GM10248 (cell line): ENCODE data around the gene CCDC127.
"Not testable (repeated sequence)": the region's sequence is repeated elsewhere in the genome, so short reads cannot be mapped to it uniquely, and the experiment has no call there.

Experiments used
- CTCF ChIA-PET: fragments of 300-600 bp; sonication (Branson Sonifier 250); formaldehyde crosslinking; extraction: SDS; loops from one replicate; lab custom pipeline; 2021; ENCODE audit warnings: antibody characterized with exemption; lab: Yijun Ruan, JAX
- POLR2A ChIA-PET: fragments of 350-650 bp; sonication (Branson Sonifier 250); formaldehyde crosslinking; extraction: SDS; loops from one replicate; lab custom pipeline; 2020; ENCODE audit warnings: antibody characterized with exemption; lab: Yijun Ruan, JAX
- DNase-seq: peaks from one replicate; pipeline ENCODE4 v3.0.0; 2012; ENCODE audit errors: extremely low spot score
- TF ChIP-seq, protein P1 (sequence below): IDR thresholded peaks from 2 replicates; pipeline ENCODE4 v1.5.1; 2012; ENCODE audit warnings: mild to moderate bottlenecking, low read depth; ENCODE audit errors: extremely low read depth, missing control alignments, control extremely low read depth

CCDC127 gene

DNA sequence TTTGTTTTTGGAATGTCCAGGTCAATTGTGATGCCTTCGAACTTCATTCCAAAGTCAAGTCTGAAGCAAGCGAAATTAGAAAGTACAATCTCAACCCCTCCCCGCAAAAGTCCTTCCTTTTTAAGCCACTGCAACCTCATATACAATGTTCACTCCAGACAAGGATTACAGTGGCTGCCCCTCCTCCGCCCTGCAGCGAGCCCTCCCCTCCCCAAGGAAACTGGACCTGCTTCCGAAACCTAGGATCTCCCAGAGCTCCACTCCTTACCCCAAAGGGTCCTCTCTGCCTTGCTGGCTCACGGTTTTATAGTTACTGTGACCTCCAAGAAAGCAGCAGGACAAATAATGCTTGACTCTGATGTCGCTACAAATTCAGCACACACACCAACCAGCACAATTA is 16.3 kb downstream of the CCDC127 start:
- POLR2A ChIA-PET: no interaction called here
- CTCF ChIA-PET: interaction anchor here (1.1 kb wide), 1 partner anchor 10 kb away, joined by 3 read pairs; the partner anchor contains the start of gene LRRC14B
- TF ChIP-seq, protein P1, sequence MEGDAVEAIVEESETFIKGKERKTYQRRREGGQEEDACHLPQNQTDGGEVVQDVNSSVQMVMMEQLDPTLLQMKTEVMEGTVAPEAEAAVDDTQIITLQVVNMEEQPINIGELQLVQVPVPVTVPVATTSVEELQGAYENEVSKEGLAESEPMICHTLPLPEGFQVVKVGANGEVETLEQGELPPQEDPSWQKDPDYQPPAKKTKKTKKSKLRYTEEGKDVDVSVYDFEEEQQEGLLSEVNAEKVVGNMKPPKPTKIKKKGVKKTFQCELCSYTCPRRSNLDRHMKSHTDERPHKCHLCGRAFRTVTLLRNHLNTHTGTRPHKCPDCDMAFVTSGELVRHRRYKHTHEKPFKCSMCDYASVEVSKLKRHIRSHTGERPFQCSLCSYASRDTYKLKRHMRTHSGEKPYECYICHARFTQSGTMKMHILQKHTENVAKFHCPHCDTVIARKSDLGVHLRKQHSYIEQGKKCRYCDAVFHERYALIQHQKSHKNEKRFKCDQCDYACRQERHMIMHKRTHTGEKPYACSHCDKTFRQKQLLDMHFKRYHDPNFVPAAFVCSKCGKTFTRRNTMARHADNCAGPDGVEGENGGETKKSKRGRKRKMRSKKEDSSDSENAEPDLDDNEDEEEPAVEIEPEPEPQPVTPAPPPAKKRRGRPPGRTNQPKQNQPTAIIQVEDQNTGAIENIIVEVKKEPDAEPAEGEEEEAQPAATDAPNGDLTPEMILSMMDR: no peak

DNA sequence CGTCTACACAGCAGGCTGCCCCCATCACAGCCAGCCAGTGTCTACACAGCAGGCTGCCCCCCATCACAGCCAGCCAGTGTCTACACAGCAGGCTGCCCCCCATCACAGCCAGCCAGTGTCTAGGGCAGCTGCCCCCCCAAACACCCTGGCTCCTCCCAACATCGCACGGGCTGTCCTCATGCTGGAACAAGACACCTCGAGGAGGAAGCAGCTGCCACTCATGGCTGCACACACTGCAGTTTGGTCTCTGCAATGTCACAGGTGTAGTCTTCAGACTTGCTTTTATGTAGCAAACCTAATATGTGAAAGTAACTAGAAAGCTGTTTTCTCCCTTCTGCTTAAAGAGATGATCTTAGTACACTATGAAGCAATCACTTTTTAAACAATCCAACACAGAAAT is 17.0 kb downstream of the CCDC127 start:
- DNase-seq: no peak
- POLR2A ChIA-PET: no interaction called here
- CTCF ChIA-PET: no interaction called here
- TF ChIP-seq, protein P1: no peak

More for the DNA sequence above, 16.3 kb downstream of the CCDC127 start:
- DNase-seq: no peak

DNA sequence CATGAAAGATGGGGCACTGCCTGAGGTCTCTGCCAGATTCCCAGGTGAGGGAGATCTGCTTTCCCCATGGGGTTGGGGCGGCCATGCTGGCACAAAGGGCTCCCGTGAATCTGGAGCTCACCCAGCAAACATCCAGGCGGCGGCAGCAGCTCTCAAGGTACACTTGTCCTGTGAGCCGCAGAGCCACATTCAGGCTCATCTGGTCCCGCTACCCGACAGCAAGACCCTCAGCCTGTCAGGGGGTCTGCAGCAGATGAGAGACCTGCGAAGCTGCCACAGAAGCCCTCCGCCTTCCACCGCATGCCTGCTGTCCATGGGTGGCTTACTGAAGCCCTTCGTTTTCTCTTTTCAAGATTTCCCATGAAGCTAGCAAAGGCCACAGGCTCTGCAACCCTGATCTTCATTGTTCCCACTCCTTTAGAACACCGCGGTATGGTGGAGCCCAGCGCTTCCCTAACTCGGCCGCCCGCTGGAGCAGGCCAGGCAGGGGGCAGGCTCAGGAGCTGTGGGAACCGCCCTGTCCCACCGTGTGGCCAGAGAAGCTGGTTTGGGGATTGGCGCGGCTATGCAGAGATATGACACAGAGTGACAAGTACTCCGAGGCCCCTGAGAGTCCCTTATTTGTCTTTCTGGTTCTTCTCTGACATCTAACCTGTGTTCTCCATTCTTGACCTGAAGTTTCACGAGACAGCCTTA is 17.9 kb downstream of the CCDC127 start:
- ChIA-PET POLR2A (no interaction called here), CTCF (interaction anchor here (2.5 kb wide), 1 partner anchor 11 kb away, joined by 13 read pairs; no protein-coding TSS in a partner anchor)
- DNase-seq: no peak
- TF ChIP-seq, protein P1: no peak

DNA sequence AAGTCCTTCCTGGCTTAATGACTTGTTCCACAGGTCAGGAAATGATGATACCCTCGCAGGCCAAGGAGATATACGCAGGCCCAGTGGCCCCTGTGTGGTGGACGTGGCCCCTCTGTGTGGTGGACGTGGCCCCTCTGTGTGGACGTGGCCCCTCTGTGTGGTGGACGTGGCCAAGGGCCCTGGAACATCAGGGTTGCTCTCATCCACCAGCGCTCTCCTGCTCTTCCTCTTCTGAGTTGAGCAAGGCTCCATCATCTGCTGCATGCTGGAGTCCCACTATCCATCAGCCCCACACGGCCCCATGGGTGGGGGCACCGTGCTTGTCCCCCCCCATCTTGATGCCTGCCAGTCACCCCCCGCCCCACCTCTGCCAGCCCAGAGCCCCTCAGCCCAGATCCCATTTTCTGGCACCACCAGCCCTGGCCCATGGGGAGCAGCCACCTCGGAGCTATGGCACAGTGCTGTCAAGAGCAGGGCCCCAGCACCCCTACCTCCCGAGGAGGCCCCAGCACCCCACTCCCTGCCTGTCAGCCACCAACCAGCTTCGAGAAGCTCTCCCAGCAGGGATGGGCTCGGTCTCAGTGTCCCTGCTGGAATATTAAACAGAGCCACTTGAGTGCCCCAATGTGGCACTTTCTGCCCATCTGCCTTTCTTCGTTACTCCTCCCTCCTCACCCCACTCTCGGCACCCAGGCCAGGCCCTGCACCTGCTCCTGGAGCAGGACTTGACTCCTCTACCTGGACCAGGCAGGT is 18.6 kb downstream of the CCDC127 start:
- CTCF ChIA-PET: interaction anchor here (2.5 kb wide), 1 partner anchor 11 kb away, joined by 13 read pairs; no protein-coding TSS in a partner anchor
- DNase-seq: no peak
- TF ChIP-seq, protein P1: no peak
- POLR2A ChIA-PET: no interaction called here

DNA sequence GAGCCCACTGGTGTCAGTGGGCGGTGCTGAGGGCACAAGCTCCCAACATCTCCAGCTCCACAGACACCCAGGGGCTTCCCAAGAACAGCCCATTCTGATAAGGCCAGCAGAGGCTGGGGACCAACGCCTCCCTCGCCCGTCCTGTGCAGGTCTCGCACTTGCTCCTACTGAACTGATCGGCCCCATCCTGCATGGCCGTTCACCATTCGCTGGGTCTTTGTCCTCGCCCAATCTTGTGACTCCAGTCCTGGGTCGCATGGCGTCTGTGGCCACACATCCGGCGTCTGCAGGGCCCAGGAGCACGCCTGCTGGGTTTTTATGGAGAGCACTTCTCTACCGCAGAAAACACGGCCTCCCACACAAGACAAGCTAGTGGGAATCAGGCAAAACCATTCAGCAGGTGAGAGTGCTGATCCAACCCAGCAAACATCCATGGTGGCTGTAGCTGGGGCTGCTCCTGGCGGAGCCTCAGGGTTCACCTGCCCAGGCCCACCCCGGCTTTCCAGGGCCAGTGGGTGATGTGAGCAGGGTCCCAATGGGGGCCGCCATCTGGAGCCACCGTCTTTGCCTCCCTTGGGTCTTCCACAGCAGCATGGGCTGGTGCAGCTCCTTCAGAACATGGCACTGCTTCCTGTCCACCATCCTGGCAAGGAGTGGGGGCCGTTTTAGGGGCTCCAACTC is 19.3 kb downstream of the CCDC127 start:
- ChIA-PET POLR2A (no interaction called here), CTCF (interaction anchor here (2.5 kb wide), 1 partner anchor 10 kb away, joined by 13 read pairs; no protein-coding TSS in a partner anchor)
- no peak for DNase-seq
- TF ChIP-seq, protein P1: no peak

DNA sequence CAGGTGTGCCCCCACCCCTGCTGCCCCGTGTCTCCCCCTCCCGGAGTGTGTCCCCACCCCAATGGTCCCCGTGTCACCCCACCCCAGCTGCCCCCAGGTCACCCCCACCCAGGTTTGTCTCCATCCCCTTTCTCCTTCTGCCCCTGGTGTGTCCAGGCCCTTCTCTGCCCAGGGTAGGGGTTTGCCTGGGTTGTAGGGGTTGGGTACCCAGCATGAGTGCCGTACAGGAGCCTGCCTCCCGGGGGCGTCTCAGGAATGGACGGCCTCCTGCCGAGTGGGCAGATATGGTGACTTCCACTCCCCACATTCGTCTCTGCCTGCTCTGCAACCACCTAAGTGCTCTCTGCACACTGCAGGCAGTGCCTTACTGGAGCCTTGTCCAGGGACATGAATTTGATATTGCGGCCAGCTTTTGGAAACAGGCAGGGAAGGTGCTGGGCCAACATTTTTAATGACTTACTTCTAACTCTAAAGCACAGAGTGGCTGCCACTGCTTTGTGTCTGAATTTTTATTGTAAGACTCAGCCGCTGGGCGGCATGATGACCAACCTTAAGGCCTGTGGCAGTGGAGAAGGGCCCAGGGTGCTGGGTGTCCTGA is 20.0 kb downstream of the CCDC127 start:
- ChIA-PET CTCF (interaction anchor here (2.5 kb wide), 1 partner anchor 9 kb away, joined by 13 read pairs; no protein-coding TSS in a partner anchor), POLR2A (no interaction called here)
- no peak for DNase-seq
- TF ChIP-seq, protein P1: no peak

DNA sequence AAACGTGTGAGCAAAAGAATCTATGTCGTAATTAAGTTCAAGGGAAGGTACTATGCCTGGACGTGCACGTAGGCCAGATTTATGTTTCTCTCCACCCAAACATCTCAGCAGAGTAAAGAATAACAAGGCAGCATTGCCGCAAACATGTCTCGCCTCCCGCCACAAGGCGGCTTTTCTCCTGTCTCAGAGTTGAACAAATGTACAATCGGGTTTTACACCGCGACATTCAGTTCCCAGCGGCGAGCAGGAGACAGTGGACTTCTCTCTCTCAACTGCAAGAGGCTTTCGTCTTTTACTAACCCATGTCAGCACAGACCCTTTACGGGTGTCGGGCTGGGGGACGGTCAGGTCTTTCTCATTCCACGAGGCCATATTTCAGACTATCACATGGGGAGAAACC is 20.9 kb downstream of the CCDC127 start:
- POLR2A ChIA-PET, DNase-seq, CTCF ChIA-PET: not testable (repeated sequence)
